GM12878 (cell line): ENCODE results near the gene AQP9. TPM values are rescaled to one million over a fixed set of nuclear protein-coding genes. Genes with fewer than 3 reads are reported as not detected.

Experiments used
- ATAC-seq: fragments of 200-7000 bp; cut with Tn5 transposase; 3 replicates; pipeline ENCODE4 v1.9.1; 2020; ENCODE audit warnings: mild to moderate bottlenecking, moderate library complexity
- BruUV-seq: library from RNA; stranded (reverse); fragments of 400-500 nt; replicated peaks from 2 replicates; lab custom pipeline; 2021; lab: Mats Ljungman, UMichigan
- CTCF ChIA-PET: fragments of 300-600 bp; sonication (Branson Sonifier 250); formaldehyde crosslinking; extraction: SDS; loops from one replicate; lab custom pipeline; 2021; ENCODE audit warnings: inconsistent platforms; lab: Yijun Ruan, JAX
- POLR2A ChIA-PET: fragments of 350-600 bp; formaldehyde crosslinking; extraction: SDS; loops from one replicate; lab custom pipeline; 2021; ENCODE audit warnings: inconsistent platforms; lab: Charles Lee
- RAD21 ChIA-PET: fragments of 300-600 bp; sonication (Branson Sonifier 250); formaldehyde crosslinking; loops from one replicate; lab custom pipeline; 2023; ENCODE audit warnings: antibody characterized with exemption; ENCODE audit not compliant: unreplicated experiment; lab: Charles Lee
- SMC1A ChIA-PET: fragments of 300-600 bp; sonication (Branson Sonifier 250); formaldehyde crosslinking; loops from one replicate; lab custom pipeline; 2023; ENCODE audit not compliant: unreplicated experiment, uncharacterized antibody; lab: Charles Lee
- DNase-seq: peaks from one replicate; pipeline ENCODE4 v3.0.0-alpha.2; 2011; ENCODE audit warnings: low read depth, low spot score
- FAIRE-seq: peaks from 3 replicates; lab custom pipeline; 2011; peaks lifted over from hg19 to GRCh38; lab: Jason Lieb, UNC
- H2AFZ ChIP-seq: 2 replicates; pipeline ENCODE4 v1.6.0; 2011; ENCODE audit warnings: low read depth, low read length, control low read depth; ENCODE audit not compliant: control insufficient read depth
- H3K27ac ChIP-seq: 2 replicates; pipeline ENCODE4 v1.5.1; 2011; ENCODE audit warnings: control low read depth; ENCODE audit not compliant: control insufficient read depth, insufficient read depth
- H3K27me3 ChIP-seq, 2 experiments: replicated peaks in 1 of 2; 2 replicates each; pipeline versions ENCODE4 v1.6.0 to v1.6.1; 2011; ENCODE audit warnings: low read length in 1 of 2; ENCODE audit not compliant: control insufficient read depth in 2 of 2, insufficient read depth in 2 of 2
- H3K36me3 ChIP-seq, 2 experiments: 2 replicates each; pipeline ENCODE4 v1.5.1; 2011; ENCODE audit warnings: low read length in 1 of 2; ENCODE audit not compliant: control insufficient read depth in 2 of 2, insufficient read depth in 2 of 2
- H3K4me1 ChIP-seq: 2 replicates; pipeline ENCODE4 v1.6.1; 2011; ENCODE audit warnings: mild to moderate bottlenecking, low read length, moderate library complexity, mixed read lengths; ENCODE audit not compliant: control insufficient read depth, insufficient read depth
- H3K4me2 ChIP-seq: 2 replicates; pipeline ENCODE4 v1.6.0; 2011; ENCODE audit warnings: control low read depth; ENCODE audit not compliant: control insufficient read depth, insufficient read depth
- H3K4me3 ChIP-seq: fragments of 200-600 bp; sonication (generic); 2 replicates; pipeline ENCODE4 v1.5.1; 2016
- H3K79me2 ChIP-seq: 2 replicates; pipeline ENCODE4 v1.6.0; 2011; ENCODE audit warnings: low read length; ENCODE audit not compliant: control insufficient read depth, insufficient read depth
- H3K9ac ChIP-seq: 2 replicates; pipeline ENCODE4 v1.8.0; 2011; ENCODE audit warnings: low read length, control low read depth, mixed read lengths; ENCODE audit not compliant: control insufficient read depth, insufficient read depth
- H3K9me3 ChIP-seq: replicated peaks from 3 replicates; pipeline ENCODE4 v1.5.1; 2011; ENCODE audit warnings: mild to moderate bottlenecking, low read length; ENCODE audit not compliant: control insufficient read depth, insufficient read depth
- H4K20me1 ChIP-seq: 2 replicates; pipeline ENCODE4 v1.6.0; 2011; ENCODE audit not compliant: control insufficient read depth, insufficient read depth
- ASH2L ChIP-seq: fragments of 300-600, 200-600 bp; sonication (generic); IDR thresholded peaks from 2 replicates; pipeline ENCODE4 v1.6.1; 2017; ENCODE audit warnings: low read depth, mild to moderate bottlenecking, borderline replicate concordance
- BMI1 ChIP-seq: fragments of 450-650 bp; IDR thresholded peaks from 2 replicates; pipeline ENCODE4 v1.6.1; 2016; ENCODE audit warnings: mild to moderate bottlenecking, moderate library complexity, borderline replicate concordance
- CBFB ChIP-seq: IDR thresholded peaks from 2 replicates; pipeline ENCODE4 v1.6.1; 2016; ENCODE audit warnings: antibody characterized with exemption, low read depth
- EP300 ChIP-seq, 2 experiments: fragments of 150-350 bp in 1 of 2; IDR thresholded peaks; 2 replicates each; pipeline ENCODE4 v1.6.1; 2011 to 2012; ENCODE audit warnings: low read depth in 2 of 2, low read length in 2 of 2, borderline replicate concordance in 1 of 2, improper control_type of control experiment in 1 of 2, inconsistent platforms in 1 of 2; ENCODE audit not compliant: control insufficient read depth in 1 of 2
- GATAD2B ChIP-seq: fragments of 450-650 bp; conservative IDR thresholded peaks from 2 replicates; pipeline ENCODE4 v1.6.1; 2017; ENCODE audit warnings: low read depth, mild to moderate bottlenecking, moderate library complexity
- MYC ChIP-seq: IDR thresholded peaks from 2 replicates; pipeline ENCODE4 v1.6.1; 2011; ENCODE audit warnings: mild to moderate bottlenecking, low read length, moderate library complexity, inconsistent platforms; ENCODE audit not compliant: insufficient read depth, insufficient replicate concordance, insufficient read length, severe bottlenecking
- PML ChIP-seq: IDR thresholded peaks from 2 replicates; pipeline ENCODE4 v1.6.1; 2012; ENCODE audit warnings: low read length, inconsistent platforms
- RAD51 ChIP-seq: fragments of 450-650 bp; IDR thresholded peaks from 2 replicates; pipeline ENCODE4 v1.6.1; 2016; ENCODE audit warnings: moderate library complexity, mild to moderate bottlenecking, inconsistent platforms
- TCF3 ChIP-seq: IDR thresholded peaks from 2 replicates; pipeline ENCODE4 v1.6.1; 2012; ENCODE audit warnings: low read depth, mild to moderate bottlenecking, low read length, borderline replicate concordance; ENCODE audit not compliant: insufficient read depth
- ZBED1 ChIP-seq: IDR thresholded peaks from 2 replicates; pipeline ENCODE4 v1.6.1; 2016; ENCODE audit warnings: borderline replicate concordance
- ZNF24 ChIP-seq: fragments of 450-650 bp; IDR thresholded peaks from 2 replicates; pipeline ENCODE4 v1.6.1; 2017; ENCODE audit warnings: antibody characterized with exemption, mild to moderate bottlenecking
- in situ Hi-C: fragments of 300-500 bp; cut with MboI; formaldehyde crosslinking; loops from 9 replicates; pipeline ENCODE4 v1.14.3; 2018; ENCODE audit warnings: mixed read lengths
- intact Hi-C: fragments of 100-400 bp; cut with micrococcal nuclease; formaldehyde crosslinking; loops from one replicate; pipeline ENCODE4 v1.14.2; 2022; ENCODE audit not compliant: unreplicated experiment
- polyA plus RNA-seq, 11 experiments: library from polyadenylated mRNA; depleted of rRNA in 4 of 11; unstranded in 6 of 11; stranded (reverse) in 5 of 11; fragments of >200 nt; fragmentation: Nextera tagmentation in 4 of 11; fragmentation: Illumina TruSeq in 1 of 11; extraction: Ambion mirVana in 4 of 11; extraction: Trizol in 1 of 11; gene quantifications; 1 replicate in 1 of 11; 2 replicates in 10 of 11; pipeline versions ENCODE4 v1.2.1 to v1.2.3, GENCODE V29; 2011 to 2016; ENCODE audit warnings: inconsistent platforms in 2 of 11, missing spikeins in 2 of 11, low read depth in 1 of 11
- total RNA-seq, 4 experiments: library from RNA; depleted of rRNA in 3 of 4; stranded (reverse); fragments of >200 nt in 3 of 4; fragmentation: Illumina TruSeq in 1 of 4; extraction: Trizol in 1 of 4; gene quantifications; 2 replicates each; pipeline versions ENCODE4 v1.2.1 to v1.2.3, GENCODE V29; 2013 to 2021
- TF ChIP-seq, protein P1 (sequence below): fragments of 450-650 bp; IDR thresholded peaks from 2 replicates; pipeline ENCODE4 v1.6.1; 2017; ENCODE audit warnings: low read depth, mild to moderate bottlenecking, moderate library complexity
- TF ChIP-seq, protein P2 (sequence below): IDR thresholded peaks from 2 replicates; pipeline ENCODE4 v1.6.1; 2012; ENCODE audit warnings: low read length, inconsistent platforms

The AQP9 gene
- total and polyA plus RNA-seq, 10 of the 15 experiments (the other 5 are each of a cell fraction or from before 2014, with no cell fraction given) = 0.05 to 3.0 (median 0.22) TPM

DNA sequence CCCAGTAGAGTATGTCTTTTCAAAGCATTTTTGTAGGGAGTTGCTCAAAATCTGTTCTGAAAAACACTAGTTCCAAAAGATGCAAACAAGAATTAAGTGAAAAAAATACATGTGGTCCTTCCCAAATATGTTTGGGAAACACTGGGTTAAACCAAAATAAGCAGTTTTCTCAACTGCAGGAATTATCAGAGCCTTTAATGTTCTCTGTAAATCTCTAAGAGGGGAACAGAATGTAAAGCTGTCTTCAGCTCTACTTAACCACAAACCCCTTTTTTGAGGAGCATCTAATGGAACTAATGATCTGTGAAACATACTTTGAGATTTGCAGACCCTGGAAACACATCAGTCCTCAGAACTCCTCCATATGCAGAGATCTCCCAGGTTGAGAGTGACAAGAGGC, 9.9 kb downstream of the AQP9 start:
- no peaks in the 10 kb centered on the region for H3K4me1 ChIP-seq
- H3K9me3 ChIP-seq = no peaks in the 10 kb centered on the region
- no peak for DNase-seq
- TF ChIP-seq EP300 (IDR thresholded peaks at IDR 0.05; ENCODE audit: borderline replicate concordance in 1 of 2, control insufficient read depth in 1 of 2, low read depth in 2 of 2, low read length in 2 of 2) (no peak), CBFB (no peak), ZBED1 (no peak), GATAD2B (no peak), RAD51 (no peak), TCF3 (no peak), ZNF24 (no peak), PML (no peak), MYC (no peak), ASH2L (no peak), BMI1 (no peak)
- TF ChIP-seq, protein P1, sequence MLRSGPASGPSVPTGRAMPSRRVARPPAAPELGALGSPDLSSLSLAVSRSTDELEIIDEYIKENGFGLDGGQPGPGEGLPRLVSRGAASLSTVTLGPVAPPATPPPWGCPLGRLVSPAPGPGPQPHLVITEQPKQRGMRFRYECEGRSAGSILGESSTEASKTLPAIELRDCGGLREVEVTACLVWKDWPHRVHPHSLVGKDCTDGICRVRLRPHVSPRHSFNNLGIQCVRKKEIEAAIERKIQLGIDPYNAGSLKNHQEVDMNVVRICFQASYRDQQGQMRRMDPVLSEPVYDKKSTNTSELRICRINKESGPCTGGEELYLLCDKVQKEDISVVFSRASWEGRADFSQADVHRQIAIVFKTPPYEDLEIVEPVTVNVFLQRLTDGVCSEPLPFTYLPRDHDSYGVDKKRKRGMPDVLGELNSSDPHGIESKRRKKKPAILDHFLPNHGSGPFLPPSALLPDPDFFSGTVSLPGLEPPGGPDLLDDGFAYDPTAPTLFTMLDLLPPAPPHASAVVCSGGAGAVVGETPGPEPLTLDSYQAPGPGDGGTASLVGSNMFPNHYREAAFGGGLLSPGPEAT = no peak
- TF ChIP-seq, protein P2, sequence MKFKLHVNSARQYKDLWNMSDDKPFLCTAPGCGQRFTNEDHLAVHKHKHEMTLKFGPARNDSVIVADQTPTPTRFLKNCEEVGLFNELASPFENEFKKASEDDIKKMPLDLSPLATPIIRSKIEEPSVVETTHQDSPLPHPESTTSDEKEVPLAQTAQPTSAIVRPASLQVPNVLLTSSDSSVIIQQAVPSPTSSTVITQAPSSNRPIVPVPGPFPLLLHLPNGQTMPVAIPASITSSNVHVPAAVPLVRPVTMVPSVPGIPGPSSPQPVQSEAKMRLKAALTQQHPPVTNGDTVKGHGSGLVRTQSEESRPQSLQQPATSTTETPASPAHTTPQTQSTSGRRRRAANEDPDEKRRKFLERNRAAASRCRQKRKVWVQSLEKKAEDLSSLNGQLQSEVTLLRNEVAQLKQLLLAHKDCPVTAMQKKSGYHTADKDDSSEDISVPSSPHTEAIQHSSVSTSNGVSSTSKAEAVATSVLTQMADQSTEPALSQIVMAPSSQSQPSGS = no peak
- TF ChIP-seq, all 136 proteins: peak for 0
- Histone ChIP-seq H3K9ac (no peak overlapping the region), H3K79me2 (no peaks in the 10 kb centered on the region), H4K20me1 (no peaks in the 10 kb centered on the region), H3K36me3 (no peaks in the 10 kb centered on the region), H3K4me3 (no peak overlapping the region), H3K27me3 (no peaks in the 10 kb centered on the region), H3K4me2 (no peak overlapping the region), H2AFZ (no peak overlapping the region), H3K27ac (no peak overlapping the region)
- RAD21 ChIA-PET = no interaction called here
- in situ Hi-C loops = no loop called here
- no TSS peak for BruUV-seq
- CTCF ChIA-PET = interaction anchor here (0.6 kb wide), 1 partner anchor 9 kb away, joined by 4 read pairs; the partner anchor contains the start of gene AQP9
- ATAC-seq (no peak), FAIRE-seq (no peak)
- intact Hi-C loops = no loop called here
- SMC1A ChIA-PET = interaction anchor here (1.1 to 1.2 kb wide), 2 partner anchors 29 to 41 kb away, joined by 3 read pairs; no protein-coding TSS in a partner anchor
- POLR2A ChIA-PET = no interaction called here
